ENCODE measurements around the gene TTLL1.

Gene TTLL1

GRCh38 chr22:43100225-43100624, 11.0 kb upstream of the TTLL1 start:
- no peaks in the 10 kb centered on the region for H3K27me3 ChIP-seq (ENCODE audit: insufficient read depth, low read length)
- peaks cover 2% of the 10 kb centered on the region; the same call in 1 of the 2 replicates for H3K36me3 ChIP-seq (ENCODE audit: insufficient read depth, low read length)
- H2AFZ ChIP-seq (ENCODE audit: low read length), result no peak overlapping the region
- H4K20me1 ChIP-seq (ENCODE audit: insufficient read depth, low read length), result no peaks in the 10 kb centered on the region
- no peaks in the 10 kb centered on the region for H3K9me2 ChIP-seq (ENCODE audit: low read depth, low read length)
- H3F3A ChIP-seq (ENCODE audit: insufficient read depth, low read length), result no peaks in the 10 kb centered on the region
- peaks cover 7% of the 10 kb centered on the region for H3K9me3 ChIP-seq (ENCODE audit: low read length)
- H3K9ac ChIP-seq (ENCODE audit: low read length), result no peak overlapping the region
- no peak overlapping the region for H3K27ac ChIP-seq (ENCODE audit: low read depth, low read length, poor library complexity, severe bottlenecking)
- no peaks in the 10 kb centered on the region for H3K79me2 ChIP-seq (ENCODE audit: insufficient read depth, low read length)
- H3K4me1 ChIP-seq (ENCODE audit: insufficient read depth, low read length, severe bottlenecking), result peaks cover 12% of the 10 kb centered on the region
- no peak overlapping the region for H3K4me2 ChIP-seq (ENCODE audit: low read length)
- no peak for TF ChIP-seq EZH2 (IDR thresholded peaks at IDR 0.05; ENCODE audit: borderline replicate concordance, low read length)
- no peak for TF ChIP-seq CTCF (IDR thresholded peaks at IDR 0.05; ENCODE audit: low read length)
- no peak overlapping the region for H3K4me3 ChIP-seq (ENCODE audit: low read depth, low read length, poor library complexity, severe bottlenecking)

- H3K4me2 ChIP-seq (ENCODE audit: low read length), result no peak overlapping the region
- TF ChIP-seq EZH2 (IDR thresholded peaks at IDR 0.05; ENCODE audit: borderline replicate concordance, low read length), result no peak
- TF ChIP-seq CTCF (IDR thresholded peaks at IDR 0.05; ENCODE audit: low read length), result no peak
- H3K9me2 ChIP-seq (ENCODE audit: low read depth, low read length), result no peaks in the 10 kb centered on the region
- H3K4me1 ChIP-seq (ENCODE audit: insufficient read depth, low read length, severe bottlenecking), result peaks cover 15% of the 10 kb centered on the region
- H3F3A ChIP-seq (ENCODE audit: insufficient read depth, low read length), result no peaks in the 10 kb centered on the region
- no peaks in the 10 kb centered on the region for H3K27me3 ChIP-seq (ENCODE audit: insufficient read depth, low read length)
- H2AFZ ChIP-seq (ENCODE audit: low read length), result no peak overlapping the region
- peaks cover 2% of the 10 kb centered on the region; the same call in 1 of the 2 replicates for H3K36me3 ChIP-seq (ENCODE audit: insufficient read depth, low read length)
- peaks cover 9% of the 10 kb centered on the region for H3K9me3 ChIP-seq (ENCODE audit: low read length)
- H3K79me2 ChIP-seq (ENCODE audit: insufficient read depth, low read length), result no peaks in the 10 kb centered on the region
- H3K4me3 ChIP-seq (ENCODE audit: low read depth, low read length, poor library complexity, severe bottlenecking), result no peak overlapping the region
- H3K9ac ChIP-seq (ENCODE audit: low read length), result no peak overlapping the region
- no peak overlapping the region for H3K27ac ChIP-seq (ENCODE audit: low read depth, low read length, poor library complexity, severe bottlenecking)
- no peaks in the 10 kb centered on the region for H4K20me1 ChIP-seq (ENCODE audit: insufficient read depth, low read length)
Measured at GRCh38 chr22:43099095-43099494, 9.9 kb upstream of the TTLL1 start.

- Histone ChIP-seq H3K27ac (ENCODE audit: low read depth, low read length, poor library complexity, severe bottlenecking) (no peak overlapping the region), H3K27me3 (ENCODE audit: insufficient read depth, low read length) (no peaks in the 10 kb centered on the region), H3K4me3 (ENCODE audit: low read depth, low read length, poor library complexity, severe bottlenecking) (no peak overlapping the region), H2AFZ (ENCODE audit: low read length) (no peak overlapping the region), H3K4me1 (ENCODE audit: insufficient read depth, low read length, severe bottlenecking) (peaks cover 7% of the 10 kb centered on the region), H3K4me2 (ENCODE audit: low read length) (no peak overlapping the region), H4K20me1 (ENCODE audit: insufficient read depth, low read length) (no peaks in the 10 kb centered on the region), H3K36me3 (ENCODE audit: insufficient read depth, low read length) (peaks cover 2% of the 10 kb centered on the region; the same call in 1 of the 2 replicates), H3F3A (ENCODE audit: insufficient read depth, low read length) (no peaks in the 10 kb centered on the region), H3K9me3 (ENCODE audit: low read length) (peaks cover 9% of the 10 kb centered on the region), H3K79me2 (ENCODE audit: insufficient read depth, low read length) (no peaks in the 10 kb centered on the region), H3K9me2 (ENCODE audit: low read depth, low read length) (no peaks in the 10 kb centered on the region), H3K9ac (ENCODE audit: low read length) (no peak overlapping the region)
- TF ChIP-seq CTCF (IDR thresholded peaks at IDR 0.05; ENCODE audit: low read length), result no peak
- no peak for TF ChIP-seq EZH2 (IDR thresholded peaks at IDR 0.05; ENCODE audit: borderline replicate concordance, low read length)
Measured at GRCh38 chr22:43098356-43098755, 9.2 kb upstream of the TTLL1 start.

All from OCI-LY1 (cell line).